ENCODE results near the gene RIMS4. TPM values are rescaled to one million over a fixed set of nuclear protein-coding genes. Genes with fewer than 3 reads are reported as not detected.

RIMS4 gene
- total and polyA plus RNA-seq, 2 of the 13 experiments (the other 11 are each of a cell fraction or from before 2014, with no cell fraction given) = 0.01 to 0.07 TPM

GRCh38 chr20:44796758-44797457 lies 13.4 kb downstream of the RIMS4 start (continued):
- no peak for TF ChIP-seq ZNF547 (CRISPR knock-in tag; IDR thresholded peaks at IDR 0.05)
- TF ChIP-seq MATR3 (CRISPR knock-in tag; IDR thresholded peaks at IDR 0.05) = no peak

GRCh38 chr20:44796311-44796710 lies 14.0 kb downstream of the RIMS4 start:
- in situ Hi-C loops (cut with HindIII; ENCODE audit: extremely low pct_ligation_motif_present, low pct_unique_long_range_greater_than_20kb) (no loop called here), intact Hi-C loops (cut with micrococcal nuclease; ENCODE audit: unreplicated experiment) (no loop called here)
- H3K36me3 ChIP-seq (replicated peaks in 1 of 2; ENCODE audit: control insufficient read depth in 1 of 2, insufficient read depth in 2 of 2, low read length in 2 of 2) = no peaks in the 10 kb centered on the region
- no peak overlapping the region for H2AFZ ChIP-seq (ENCODE audit: low read length)
- no peak for DNase-seq (ENCODE audit: low spot score)
- H3K27ac ChIP-seq (ENCODE audit: extremely low read length, insufficient read depth, low read length) = no peak overlapping the region
- no peaks in the 10 kb centered on the region for H3K9me3 ChIP-seq (ENCODE audit: low read length)
- H4K20me1 ChIP-seq (ENCODE audit: insufficient read depth, low read length) = no peaks in the 10 kb centered on the region; the same call in 1 of the 2 replicates
- no peaks in the 10 kb centered on the region for H3K79me2 ChIP-seq (ENCODE audit: insufficient read depth, low read length)
- H3K4me2 ChIP-seq (ENCODE audit: low read depth, low read length) = no peak overlapping the region
- CTCF ChIA-PET (ENCODE audit: low intra/inter-chr PET ratio, low total read pairs) = no interaction called here
- H3K4me3 ChIP-seq (replicated peaks in 1 of 3; ENCODE audit: insufficient read depth in 1 of 3, low read depth in 2 of 3, low read length in 3 of 3) = no peak overlapping the region
- no peak for ATAC-seq
- no TSS peak for BruUV-seq (replicated peaks)
- POLR2A ChIA-PET = no interaction called here
- 0 out of 2 replicates have a peak, but pooled peaks cover 6% of the 10 kb centered on the region for H3K4me1 ChIP-seq (ENCODE audit: insufficient read depth, low read length)
- no peak for FAIRE-seq
- H3K27me3 ChIP-seq (ENCODE audit: control insufficient read depth in 1 of 2, insufficient read depth in 2 of 2, low read length in 2 of 2) = peaks cover 10 to 56% of the 10 kb centered on the region in 2 experiments; a peak in 4 of 5 replicates
- H3K9ac ChIP-seq (ENCODE audit: insufficient read depth, low read depth, low read length) = no peak overlapping the region
- TF ChIP-seq, protein P1, sequence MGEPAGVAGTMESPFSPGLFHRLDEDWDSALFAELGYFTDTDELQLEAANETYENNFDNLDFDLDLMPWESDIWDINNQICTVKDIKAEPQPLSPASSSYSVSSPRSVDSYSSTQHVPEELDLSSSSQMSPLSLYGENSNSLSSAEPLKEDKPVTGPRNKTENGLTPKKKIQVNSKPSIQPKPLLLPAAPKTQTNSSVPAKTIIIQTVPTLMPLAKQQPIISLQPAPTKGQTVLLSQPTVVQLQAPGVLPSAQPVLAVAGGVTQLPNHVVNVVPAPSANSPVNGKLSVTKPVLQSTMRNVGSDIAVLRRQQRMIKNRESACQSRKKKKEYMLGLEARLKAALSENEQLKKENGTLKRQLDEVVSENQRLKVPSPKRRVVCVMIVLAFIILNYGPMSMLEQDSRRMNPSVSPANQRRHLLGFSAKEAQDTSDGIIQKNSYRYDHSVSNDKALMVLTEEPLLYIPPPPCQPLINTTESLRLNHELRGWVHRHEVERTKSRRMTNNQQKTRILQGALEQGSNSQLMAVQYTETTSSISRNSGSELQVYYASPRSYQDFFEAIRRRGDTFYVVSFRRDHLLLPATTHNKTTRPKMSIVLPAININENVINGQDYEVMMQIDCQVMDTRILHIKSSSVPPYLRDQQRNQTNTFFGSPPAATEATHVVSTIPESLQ (CRISPR knock-in tag; conservative IDR thresholded peaks at IDR 0.05) = no peak
- TF ChIP-seq MAFF (IDR thresholded peaks at IDR 0.05; ENCODE audit: low read depth, low read length) (no peak), MAZ (IDR thresholded peaks at IDR 0.05; ENCODE audit: borderline replicate concordance, low read depth, low read length) (no peak), MAZ (CRISPR knock-in tag; IDR thresholded peaks at IDR 0.05; ENCODE audit: low read depth) (no peak), CBX2 (IDR thresholded peaks at IDR 0.05; ENCODE audit: low read depth, low read length) (no peak), CBX2 (CRISPR knock-in tag; IDR thresholded peaks at IDR 0.05; ENCODE audit: low read depth) (no peak), ZNF34 (CRISPR knock-in tag; IDR thresholded peaks at IDR 0.05; ENCODE audit: borderline replicate concordance) (no peak), SKIL (CRISPR knock-in tag; IDR thresholded peaks at IDR 0.05; ENCODE audit: borderline replicate concordance) (no peak), XBP1 (CRISPR knock-in tag; IDR thresholded peaks at IDR 0.05) (no peak), ZNF790 (CRISPR knock-in tag; IDR thresholded peaks at IDR 0.05; ENCODE audit: borderline replicate concordance) (no peak)
- TF ChIP-seq, protein P2, sequence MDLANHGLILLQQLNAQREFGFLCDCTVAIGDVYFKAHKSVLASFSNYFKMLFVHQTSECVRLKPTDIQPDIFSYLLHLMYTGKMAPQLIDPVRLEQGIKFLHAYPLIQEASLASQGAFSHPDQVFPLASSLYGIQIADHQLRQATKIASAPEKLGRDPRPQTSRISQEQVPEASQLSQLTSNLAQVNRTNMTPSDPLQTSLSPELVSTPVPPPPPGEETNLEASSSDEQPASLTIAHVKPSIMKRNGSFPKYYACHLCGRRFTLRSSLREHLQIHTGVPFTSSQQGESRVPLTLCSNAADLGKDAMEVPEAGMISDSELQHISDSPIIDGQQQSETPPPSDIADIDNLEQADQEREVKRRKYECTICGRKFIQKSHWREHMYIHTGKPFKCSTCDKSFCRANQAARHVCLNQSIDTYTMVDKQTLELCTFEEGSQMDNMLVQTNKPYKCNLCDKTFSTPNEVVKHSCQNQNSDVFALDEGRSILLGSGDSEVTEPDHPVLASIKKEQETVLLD (CRISPR knock-in tag; IDR thresholded peaks at IDR 0.05; ENCODE audit: low read depth) = no peak
- TF ChIP-seq, protein P3, sequence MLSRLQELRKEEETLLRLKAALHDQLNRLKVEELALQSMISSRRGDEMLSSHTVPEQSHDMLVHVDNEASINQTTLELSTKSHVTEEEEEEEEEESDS (CRISPR knock-in tag; IDR thresholded peaks at IDR 0.05; ENCODE audit: borderline replicate concordance) = no peak
